GM12872 (cell line): Measurements from ENCODE around the gene RIN3.

Source experiments
- CTCF ChIP-seq: IDR thresholded peaks from 3 replicates; pipeline ENCODE4 v1.5.1; 2011; ENCODE audit warnings: low read depth, mild to moderate bottlenecking, low read length, moderate library complexity; ENCODE audit not compliant: insufficient read depth

RIN3 gene

GRCh38 chr14:92489394-92490238 is 24.0 kb upstream of the RIN3 start:
- TF ChIP-seq CTCF = no peak

GRCh38 chr14:92490239-92490959 is 23.2 kb upstream of the RIN3 start:
- no peak for TF ChIP-seq CTCF

GRCh38 chr14:92491782-92492181 is 21.8 kb upstream of the RIN3 start:
- TF ChIP-seq CTCF = no peak

GRCh38 chr14:92492258-92492657 is 21.3 kb upstream of the RIN3 start:
- TF ChIP-seq CTCF = no peak

GRCh38 chr14:92493024-92493423 is 20.6 kb upstream of the RIN3 start:
- no peak for TF ChIP-seq CTCF

GRCh38 chr14:92493492-92493891 is 20.1 kb upstream of the RIN3 start:
- TF ChIP-seq CTCF = no peak

GRCh38 chr14:92494512-92494911 is 19.1 kb upstream of the RIN3 start:
- TF ChIP-seq CTCF = no peak
